NCI-H2196 treated with DMSO at 0.1 percent for 48 hours (cell line): ENCODE data around the gene ARL8A.

Source experiments
- DNase-seq: peaks from one replicate; lab custom pipeline; 2025; ENCODE audit not compliant: unreplicated experiment; lab: John Stamatoyannopoulos, UW

The ARL8A gene

GRCh38 chr1:202084791-202085681, 59.5 kb downstream of the ARL8A start:
- DNase-seq: peak; percentile 82
